ENCODE measurements around the gene PTCH1. TPM values are rescaled to one million over a fixed set of nuclear protein-coding genes. Genes with fewer than 3 reads are reported as not detected.

PTCH1 gene
- total and polyA plus RNA-seq, 2 experiments from 2014 or later: 21.4 to 34.1 TPM

DNA sequence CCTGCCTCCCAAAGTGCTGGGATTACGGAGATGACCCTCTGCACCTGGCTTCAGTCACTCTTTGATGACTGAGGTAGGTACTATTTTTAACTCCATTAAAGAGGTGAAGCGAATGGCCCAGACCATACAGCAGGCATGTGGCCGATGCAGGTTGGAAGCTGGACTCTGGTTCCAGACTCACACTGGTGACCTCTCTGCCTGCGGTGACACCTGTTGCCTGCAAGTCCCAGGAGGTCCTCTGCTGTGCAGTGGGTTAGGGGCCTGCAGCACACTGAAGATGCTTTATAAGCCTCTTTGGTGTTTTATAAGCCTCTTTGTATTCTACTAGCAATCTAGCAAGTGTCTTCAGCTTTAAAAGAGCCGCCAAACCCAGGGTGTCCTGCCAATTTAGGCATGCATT lies 49.2 kb upstream of the PTCH1 start:
- Mint-ChIP-seq H3K9me3 (no peaks in the 10 kb centered on the region), H3K4me3 (no peak overlapping the region), H3K36me3 (ENCODE audit: low read depth) (no peaks in the 10 kb centered on the region), H3K27ac (no peak overlapping the region), H3K27me3 (ENCODE audit: insufficient read depth, low read depth, poor library complexity) (peaks cover 12% of the 10 kb centered on the region), H3K4me1 (peaks cover 12% of the 10 kb centered on the region)
- Histone ChIP-seq H3F3A (replicated peaks; ENCODE audit: low read depth) (peaks cover 5% of the 10 kb centered on the region; the same call in 1 of the 2 replicates), H3K4me3 (no peak overlapping the region), H4K20me1 (replicated peaks; ENCODE audit: insufficient read depth) (no peaks in the 10 kb centered on the region), H3K27ac (ENCODE audit: low read depth) (no peak overlapping the region), H3K9me2 (ENCODE audit: insufficient read depth) (no peaks in the 10 kb centered on the region), H3K4me1 (ENCODE audit: insufficient read depth) (peaks cover 9% of the 10 kb centered on the region; the same call in 1 of the 2 replicates), H3K79me2 (replicated peaks; ENCODE audit: insufficient read depth) (no peaks in the 10 kb centered on the region), H2AFZ (no peak overlapping the region), H3K27me3 (ENCODE audit: insufficient read depth) (no peaks in the 10 kb centered on the region), H3K4me2 (no peak overlapping the region), H3K36me3 (ENCODE audit: insufficient read depth) (no peaks in the 10 kb centered on the region)
- TF ChIP-seq, protein P1, sequence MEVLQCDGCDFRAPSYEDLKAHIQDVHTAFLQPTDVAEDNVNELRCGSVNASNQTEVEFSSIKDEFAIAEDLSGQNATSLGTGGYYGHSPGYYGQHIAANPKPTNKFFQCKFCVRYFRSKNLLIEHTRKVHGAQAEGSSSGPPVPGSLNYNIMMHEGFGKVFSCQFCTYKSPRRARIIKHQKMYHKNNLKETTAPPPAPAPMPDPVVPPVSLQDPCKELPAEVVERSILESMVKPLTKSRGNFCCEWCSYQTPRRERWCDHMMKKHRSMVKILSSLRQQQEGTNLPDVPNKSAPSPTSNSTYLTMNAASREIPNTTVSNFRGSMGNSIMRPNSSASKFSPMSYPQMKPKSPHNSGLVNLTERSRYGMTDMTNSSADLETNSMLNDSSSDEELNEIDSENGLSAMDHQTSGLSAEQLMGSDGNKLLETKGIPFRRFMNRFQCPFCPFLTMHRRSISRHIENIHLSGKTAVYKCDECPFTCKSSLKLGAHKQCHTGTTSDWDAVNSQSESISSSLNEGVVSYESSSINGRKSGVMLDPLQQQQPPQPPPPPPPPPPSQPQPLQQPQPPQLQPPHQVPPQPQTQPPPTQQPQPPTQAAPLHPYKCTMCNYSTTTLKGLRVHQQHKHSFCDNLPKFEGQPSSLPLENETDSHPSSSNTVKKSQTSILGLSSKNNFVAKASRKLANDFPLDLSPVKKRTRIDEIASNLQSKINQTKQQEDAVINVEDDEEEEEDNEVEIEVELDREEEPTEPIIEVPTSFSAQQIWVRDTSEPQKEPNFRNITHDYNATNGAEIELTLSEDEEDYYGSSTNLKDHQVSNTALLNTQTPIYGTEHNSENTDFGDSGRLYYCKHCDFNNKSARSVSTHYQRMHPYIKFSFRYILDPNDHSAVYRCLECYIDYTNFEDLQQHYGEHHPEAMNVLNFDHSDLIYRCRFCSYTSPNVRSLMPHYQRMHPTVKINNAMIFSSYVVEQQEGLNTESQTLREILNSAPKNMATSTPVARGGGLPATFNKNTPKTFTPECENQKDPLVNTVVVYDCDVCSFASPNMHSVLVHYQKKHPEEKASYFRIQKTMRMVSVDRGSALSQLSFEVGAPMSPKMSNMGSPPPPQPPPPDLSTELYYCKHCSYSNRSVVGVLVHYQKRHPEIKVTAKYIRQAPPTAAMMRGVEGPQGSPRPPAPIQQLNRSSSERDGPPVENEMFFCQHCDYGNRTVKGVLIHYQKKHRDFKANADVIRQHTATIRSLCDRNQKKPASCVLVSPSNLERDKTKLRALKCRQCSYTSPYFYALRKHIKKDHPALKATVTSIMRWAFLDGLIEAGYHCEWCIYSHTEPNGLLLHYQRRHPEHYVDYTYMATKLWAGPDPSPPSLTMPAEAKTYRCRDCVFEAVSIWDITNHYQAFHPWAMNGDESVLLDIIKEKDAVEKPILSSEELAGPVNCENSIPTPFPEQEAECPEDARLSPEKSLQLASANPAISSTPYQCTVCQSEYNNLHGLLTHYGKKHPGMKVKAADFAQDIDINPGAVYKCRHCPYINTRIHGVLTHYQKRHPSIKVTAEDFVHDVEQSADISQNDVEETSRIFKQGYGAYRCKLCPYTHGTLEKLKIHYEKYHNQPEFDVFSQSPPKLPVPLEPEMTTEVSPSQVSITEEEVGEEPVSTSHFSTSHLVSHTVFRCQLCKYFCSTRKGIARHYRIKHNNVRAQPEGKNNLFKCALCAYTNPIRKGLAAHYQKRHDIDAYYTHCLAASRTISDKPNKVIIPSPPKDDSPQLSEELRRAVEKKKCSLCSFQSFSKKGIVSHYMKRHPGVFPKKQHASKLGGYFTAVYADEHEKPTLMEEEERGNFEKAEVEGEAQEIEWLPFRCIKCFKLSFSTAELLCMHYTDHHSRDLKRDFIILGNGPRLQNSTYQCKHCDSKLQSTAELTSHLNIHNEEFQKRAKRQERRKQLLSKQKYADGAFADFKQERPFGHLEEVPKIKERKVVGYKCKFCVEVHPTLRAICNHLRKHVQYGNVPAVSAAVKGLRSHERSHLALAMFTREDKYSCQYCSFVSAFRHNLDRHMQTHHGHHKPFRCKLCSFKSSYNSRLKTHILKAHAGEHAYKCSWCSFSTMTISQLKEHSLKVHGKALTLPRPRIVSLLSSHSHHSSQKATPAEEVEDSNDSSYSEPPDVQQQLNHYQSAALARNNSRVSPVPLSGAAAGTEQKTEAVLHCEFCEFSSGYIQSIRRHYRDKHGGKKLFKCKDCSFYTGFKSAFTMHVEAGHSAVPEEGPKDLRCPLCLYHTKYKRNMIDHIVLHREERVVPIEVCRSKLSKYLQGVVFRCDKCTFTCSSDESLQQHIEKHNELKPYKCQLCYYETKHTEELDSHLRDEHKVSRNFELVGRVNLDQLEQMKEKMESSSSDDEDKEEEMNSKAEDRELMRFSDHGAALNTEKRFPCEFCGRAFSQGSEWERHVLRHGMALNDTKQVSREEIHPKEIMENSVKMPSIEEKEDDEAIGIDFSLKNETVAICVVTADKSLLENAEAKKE (CRISPR knock-in tag; IDR thresholded peaks at IDR 0.05): no peak
- TF ChIP-seq NANOG (IDR thresholded peaks at IDR 0.05; ENCODE audit: borderline replicate concordance) (no peak), EZH2 (IDR thresholded peaks at IDR 0.05; ENCODE audit: low read depth, unreplicated experiment) (no peak), EZH2phosphoT487 (IDR thresholded peaks at IDR 0.05; ENCODE audit: unreplicated experiment) (no peak), POLR2AphosphoS5 (IDR thresholded peaks at IDR 0.05; ENCODE audit: low read depth) (no peak), JUNB (IDR thresholded peaks at IDR 0.05; ENCODE audit: unreplicated experiment) (no peak), ZNF114 (CRISPR knock-in tag; IDR thresholded peaks at IDR 0.05) (no peak), STAT1 (IDR thresholded peaks at IDR 0.05; ENCODE audit: unreplicated experiment) (no peak), ZNF331 (CRISPR knock-in tag; IDR thresholded peaks at IDR 0.05; ENCODE audit: low read depth) (no peak)
- TF ChIP-seq, protein P2, sequence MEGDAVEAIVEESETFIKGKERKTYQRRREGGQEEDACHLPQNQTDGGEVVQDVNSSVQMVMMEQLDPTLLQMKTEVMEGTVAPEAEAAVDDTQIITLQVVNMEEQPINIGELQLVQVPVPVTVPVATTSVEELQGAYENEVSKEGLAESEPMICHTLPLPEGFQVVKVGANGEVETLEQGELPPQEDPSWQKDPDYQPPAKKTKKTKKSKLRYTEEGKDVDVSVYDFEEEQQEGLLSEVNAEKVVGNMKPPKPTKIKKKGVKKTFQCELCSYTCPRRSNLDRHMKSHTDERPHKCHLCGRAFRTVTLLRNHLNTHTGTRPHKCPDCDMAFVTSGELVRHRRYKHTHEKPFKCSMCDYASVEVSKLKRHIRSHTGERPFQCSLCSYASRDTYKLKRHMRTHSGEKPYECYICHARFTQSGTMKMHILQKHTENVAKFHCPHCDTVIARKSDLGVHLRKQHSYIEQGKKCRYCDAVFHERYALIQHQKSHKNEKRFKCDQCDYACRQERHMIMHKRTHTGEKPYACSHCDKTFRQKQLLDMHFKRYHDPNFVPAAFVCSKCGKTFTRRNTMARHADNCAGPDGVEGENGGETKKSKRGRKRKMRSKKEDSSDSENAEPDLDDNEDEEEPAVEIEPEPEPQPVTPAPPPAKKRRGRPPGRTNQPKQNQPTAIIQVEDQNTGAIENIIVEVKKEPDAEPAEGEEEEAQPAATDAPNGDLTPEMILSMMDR (conservative IDR thresholded peaks at IDR 0.05; ENCODE audit: low read depth in 2 of 2): no peak
- DNase-seq (ENCODE audit: low spot score) (no peak), ATAC-seq (no peak)

Data from GM23338 (cell line).